Vagina (tissue), 2 donors: ENCODE measurements around the gene SYT5. TPM values are rescaled to one million over a fixed set of nuclear protein-coding genes. Genes with fewer than 3 reads are reported as not detected.

ENCODE experiments used
- DNase-seq, 2 donors: peaks; one replicate each; pipeline ENCODE4 v3.0.0-alpha.2; 2017; ENCODE audit errors: extremely low spot score in 2 of 2
- H3K27ac ChIP-seq: fragments of 200-600 bp; sonication (generic); one replicate; pipeline ENCODE4 v1.5.1; 2019
- H3K27me3 ChIP-seq: fragments of 200-600 bp; sonication (generic); one replicate; pipeline ENCODE4 v1.5.1; 2019
- H3K36me3 ChIP-seq, 2 donors: fragments of 200-600 bp; sonication (generic); one replicate each; pipeline ENCODE4 v1.5.1; 2017 to 2019
- H3K4me1 ChIP-seq: fragments of 200-600 bp; sonication (generic); one replicate; pipeline ENCODE4 v1.5.1; 2019
- H3K4me3 ChIP-seq, 2 donors: fragments of 200-600 bp; sonication (generic); 1 replicate in 1 of 2; 2 replicates in 1 of 2; pipeline ENCODE4 v1.5.1; 2016 to 2019
- H3K9me3 ChIP-seq: fragments of 200-600 bp; sonication (generic); one replicate; pipeline ENCODE4 v1.5.1; 2019
- CTCF ChIP-seq, 3 experiments: fragments of 450-650 bp in 2 of 3; fragments of 200-600 bp in 1 of 3; sonication (generic) in 1 of 3; IDR thresholded peaks; one replicate each; pipeline ENCODE4 v1.5.1; 2017 to 2019; ENCODE audit warnings: antibody characterized with exemption in 3 of 3, mild to moderate bottlenecking in 2 of 3, moderate library complexity in 2 of 3
- POLR2A ChIP-seq, 2 donors: fragments of 450-650 bp; IDR thresholded peaks; one replicate each; pipeline ENCODE4 v1.6.1; 2017; ENCODE audit warnings: antibody characterized with exemption in 2 of 2, mild to moderate bottlenecking in 2 of 2, moderate library complexity in 2 of 2
- POLR2AphosphoS5 ChIP-seq, 2 donors: sonication (generic); formaldehyde crosslinking; IDR thresholded peaks; one replicate each; pipeline ENCODE4 v1.9.0; 2017; ENCODE audit warnings: antibody characterized with exemption in 2 of 2, mild to moderate bottlenecking in 2 of 2, low read depth in 1 of 2; ENCODE audit not compliant: insufficient read depth in 1 of 2
- intact Hi-C: fragments of 100-400 bp; cut with DNase I; formaldehyde crosslinking; loops from one replicate; pipeline ENCODE4 v1.15.1; 2023
- total RNA-seq: library from RNA; depleted of rRNA; stranded (reverse); fragments of >200 nt; gene quantifications from one replicate; pipeline ENCODE4 v1.2.3, GENCODE V29; 2016

Gene SYT5
- total RNA-seq, 1 donor from 2014 or later = not detected

GRCh38 chr19:55161571-55162322 lies 18.3 kb downstream of the SYT5 start:
- intact Hi-C loops = no loop called here
- Histone ChIP-seq H3K27ac (no peak overlapping the region), H3K4me1 (peaks cover 25% of the 10 kb centered on the region), H3K4me3 (no peak overlapping the region), H3K36me3 (no peaks in the 10 kb centered on the region), H3K27me3 (no peaks in the 10 kb centered on the region), H3K9me3 (no peaks in the 10 kb centered on the region)
- no peak for DNase-seq
- TF ChIP-seq POLR2AphosphoS5 (IDR thresholded peaks at IDR 0.05; ENCODE audit: insufficient read depth in 1 of 2, low read depth in 1 of 2) (no peak), CTCF (IDR thresholded peaks at IDR 0.05) (no peak), POLR2A (IDR thresholded peaks at IDR 0.05) (no peak)

- DNase-seq = no peak
- TF ChIP-seq POLR2AphosphoS5 (IDR thresholded peaks at IDR 0.05; ENCODE audit: insufficient read depth in 1 of 2, low read depth in 1 of 2) (no peak), POLR2A (IDR thresholded peaks at IDR 0.05) (no peak), CTCF (IDR thresholded peaks at IDR 0.05) (no peak)
- no peak overlapping the region for H3K4me3 ChIP-seq
- intact Hi-C loops = no loop called here
- H3K9me3 ChIP-seq = no peaks in the 10 kb centered on the region
- H3K36me3 ChIP-seq = no peaks in the 10 kb centered on the region
- peaks cover 26% of the 10 kb centered on the region for H3K4me1 ChIP-seq
- no peak overlapping the region for H3K27ac ChIP-seq
- H3K27me3 ChIP-seq = no peaks in the 10 kb centered on the region
Measured at GRCh38 chr19:55160986-55161365, 19.1 kb downstream of the SYT5 start.

- Histone ChIP-seq H3K9me3 (no peaks in the 10 kb centered on the region), H3K4me3 (no peak overlapping the region), H3K4me1 (peaks cover 26% of the 10 kb centered on the region), H3K27ac (no peak overlapping the region), H3K36me3 (no peaks in the 10 kb centered on the region), H3K27me3 (no peaks in the 10 kb centered on the region)
- intact Hi-C loops = no loop called here
- TF ChIP-seq POLR2A (IDR thresholded peaks at IDR 0.05) = no peak
- no peak for TF ChIP-seq POLR2AphosphoS5 (IDR thresholded peaks at IDR 0.05; ENCODE audit: insufficient read depth in 1 of 2, low read depth in 1 of 2)
- TF ChIP-seq CTCF (IDR thresholded peaks at IDR 0.05) = peak in 2 of 3 experiments; percentile 41 to 42
- DNase-seq = no peak
Measured at GRCh38 chr19:55160128-55160985, 19.7 kb downstream of the SYT5 start.

GRCh38 chr19:55158848-55159749 lies 21.0 kb downstream of the SYT5 start:
- Histone ChIP-seq H3K4me3 (no peak overlapping the region), H3K4me1 (peaks cover 26% of the 10 kb centered on the region), H3K27me3 (no peaks in the 10 kb centered on the region), H3K27ac (no peak overlapping the region), H3K9me3 (no peaks in the 10 kb centered on the region), H3K36me3 (no peaks in the 10 kb centered on the region)
- no peak for DNase-seq
- no peak for TF ChIP-seq POLR2AphosphoS5 (IDR thresholded peaks at IDR 0.05; ENCODE audit: insufficient read depth in 1 of 2, low read depth in 1 of 2)
- no peak for TF ChIP-seq CTCF (IDR thresholded peaks at IDR 0.05)
- TF ChIP-seq POLR2A (IDR thresholded peaks at IDR 0.05) = no peak
- intact Hi-C loops = no loop called here
